HL-60/S4 treated with retinoic acid at 250 ng/mL for 4 days and 3 days (cell line): ENCODE data around the gene ERN1.

Source experiments
- in situ Hi-C: fragments of 300-500 bp; cut with MboI; formaldehyde crosslinking; loops from 2 replicates; pipeline ENCODE4 v1.7.0; 2022; ENCODE audit warnings: low sequenced_read_pairs

Gene ERN1

DNA sequence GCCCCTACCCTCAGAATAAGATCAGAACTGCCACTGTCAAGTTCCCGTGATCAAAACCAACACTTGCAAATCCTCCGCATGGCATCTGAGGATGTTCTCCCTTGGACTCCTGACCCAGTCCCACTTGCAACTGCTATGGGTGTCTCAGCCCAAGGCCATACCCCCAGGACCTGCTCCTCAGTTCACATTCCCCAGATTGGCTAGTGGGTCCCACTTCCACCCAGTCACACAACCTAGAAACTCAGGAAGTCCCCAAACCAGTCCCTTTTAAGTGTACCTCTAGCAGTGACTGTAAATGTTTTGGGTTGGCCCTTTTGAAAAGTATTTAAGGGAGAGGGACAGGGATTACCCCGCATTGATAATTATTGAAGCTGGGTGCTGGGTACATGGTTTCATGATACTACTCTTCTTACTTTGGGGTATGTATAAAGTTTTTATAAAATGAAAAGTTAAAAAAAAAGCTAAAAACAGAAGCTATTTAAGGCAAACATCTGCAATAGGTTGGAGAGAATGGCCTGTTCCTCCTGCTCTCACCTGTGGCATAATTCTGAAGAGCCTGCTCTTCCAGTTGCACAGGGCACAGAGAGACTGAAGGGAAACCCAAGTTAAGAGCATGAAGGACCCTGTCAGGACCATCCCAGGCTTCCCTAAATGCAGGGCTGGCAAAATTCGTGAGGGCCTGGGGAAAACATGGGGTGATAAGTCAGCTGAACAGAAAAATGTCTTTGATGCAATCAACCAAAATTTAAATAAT, 42.5 kb downstream of the ERN1 start:
- in situ Hi-C loops, result no loop called here

DNA sequence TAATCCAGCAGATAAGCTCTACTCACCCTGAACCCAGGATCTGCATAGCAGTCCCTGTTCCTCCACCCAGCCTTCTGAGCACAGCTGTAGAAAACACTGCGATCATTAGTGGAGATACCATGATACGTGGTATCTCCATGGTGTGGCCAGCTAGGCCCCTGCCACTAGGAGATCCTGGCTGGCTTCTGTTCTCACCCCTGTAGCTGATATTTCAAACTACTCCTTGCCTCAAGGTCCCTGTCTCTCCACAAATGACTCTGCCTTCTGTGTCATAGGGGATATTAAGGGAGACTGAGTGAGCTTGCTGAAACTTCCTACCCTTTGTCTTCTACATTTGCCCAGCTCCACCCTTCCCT, 44.3 kb downstream of the ERN1 start:
- in situ Hi-C loops, result no loop called here

DNA sequence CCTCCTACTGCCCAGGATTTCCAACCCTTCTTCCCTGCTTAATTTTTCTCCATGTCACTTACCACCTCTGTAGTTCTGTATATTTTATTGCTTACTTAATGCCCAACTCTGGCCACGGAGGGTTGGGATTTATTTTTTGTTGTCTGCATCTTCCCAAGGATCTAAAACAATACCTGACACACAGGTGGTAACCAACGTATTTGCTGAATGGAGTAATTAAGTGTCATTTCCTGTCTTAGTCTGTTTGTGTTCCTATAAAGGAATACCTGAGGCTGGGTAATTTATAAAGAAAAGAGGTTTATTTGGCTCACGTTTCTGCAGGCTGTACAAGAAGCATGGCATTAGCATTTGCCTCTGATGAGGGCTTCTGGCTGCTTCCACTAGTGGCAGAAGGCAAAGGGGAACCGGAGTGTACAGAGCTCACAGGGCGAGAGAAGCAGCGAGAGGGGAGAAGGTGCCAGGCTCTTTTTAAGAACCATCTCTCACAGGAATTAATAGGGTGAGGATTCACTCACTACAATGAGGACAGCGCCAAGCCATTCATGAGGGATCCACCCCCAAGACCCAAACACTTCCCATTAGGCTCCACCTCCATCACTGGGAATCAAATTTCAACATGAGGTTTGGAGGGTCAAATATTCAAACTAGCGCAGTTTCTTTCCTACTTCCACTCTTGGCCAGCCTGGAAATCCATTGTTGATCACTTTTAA, 44.8 kb downstream of the ERN1 start:
- in situ Hi-C loops, result no loop called here

DNA sequence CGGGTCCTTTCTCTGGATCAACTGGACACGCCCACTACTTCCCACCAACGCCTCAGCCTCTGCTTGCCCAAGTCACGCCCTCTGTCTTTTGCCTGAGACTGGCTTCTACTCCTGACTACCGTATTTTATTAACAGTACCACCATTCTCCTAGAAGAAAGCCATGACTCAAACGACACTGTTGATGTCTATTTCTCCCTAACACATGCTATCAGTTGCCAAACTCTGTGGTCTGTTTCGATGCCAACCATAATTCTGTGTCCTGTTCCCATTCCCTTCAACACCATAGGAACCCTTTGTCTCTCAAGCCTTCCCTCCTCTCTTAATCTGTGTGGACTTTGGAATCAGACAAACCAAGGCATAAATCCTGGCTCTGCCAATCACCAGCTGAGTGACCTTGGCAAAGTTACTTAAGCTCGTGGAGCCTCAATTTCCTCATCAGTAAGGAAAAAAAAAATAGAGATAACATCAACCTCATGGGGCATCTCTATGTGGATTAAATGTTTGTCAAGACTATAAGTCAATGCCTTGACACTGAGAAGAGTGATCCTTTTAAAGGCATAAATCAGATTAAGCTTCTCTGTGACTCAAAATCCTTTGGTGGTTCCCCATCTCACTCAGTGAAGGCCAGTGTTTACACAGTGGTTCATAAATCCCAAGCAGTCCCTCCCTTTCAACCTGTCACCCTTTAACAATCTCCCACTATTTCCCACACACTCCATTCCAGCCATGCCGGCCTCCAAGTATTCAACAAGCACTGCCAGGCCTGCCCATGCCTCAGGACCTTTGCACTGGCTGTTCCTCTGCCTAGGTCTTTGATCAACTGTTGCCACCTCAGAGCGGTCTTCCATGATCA, 45.6 kb downstream of the ERN1 start:
- in situ Hi-C loops, result no loop called here

DNA sequence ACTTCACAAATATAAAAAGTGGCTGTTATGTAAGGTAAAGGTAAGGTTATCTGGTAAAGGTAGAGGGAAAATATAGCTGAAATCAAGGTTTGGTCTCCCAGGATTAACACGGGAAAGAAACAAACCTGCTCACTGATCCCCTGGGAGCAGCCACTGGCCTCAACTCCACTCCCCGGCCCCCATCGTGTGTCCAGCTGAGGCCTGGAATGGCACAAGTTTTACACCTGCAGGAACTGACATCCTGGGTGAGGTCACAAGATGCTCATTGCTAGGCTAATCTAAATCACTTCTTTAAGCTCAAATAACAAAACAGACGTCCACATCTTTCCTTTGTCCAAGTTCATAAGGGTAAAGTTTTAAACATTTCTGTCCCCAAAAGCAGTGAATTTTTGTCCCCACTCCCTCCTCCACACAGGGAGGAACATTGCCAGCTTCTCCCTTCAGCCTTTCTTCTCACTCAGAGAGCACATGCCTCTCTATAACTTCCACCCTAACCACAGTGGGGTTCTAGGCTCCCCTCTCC, 46.3 kb downstream of the ERN1 start:
- in situ Hi-C loops, result no loop called here

DNA sequence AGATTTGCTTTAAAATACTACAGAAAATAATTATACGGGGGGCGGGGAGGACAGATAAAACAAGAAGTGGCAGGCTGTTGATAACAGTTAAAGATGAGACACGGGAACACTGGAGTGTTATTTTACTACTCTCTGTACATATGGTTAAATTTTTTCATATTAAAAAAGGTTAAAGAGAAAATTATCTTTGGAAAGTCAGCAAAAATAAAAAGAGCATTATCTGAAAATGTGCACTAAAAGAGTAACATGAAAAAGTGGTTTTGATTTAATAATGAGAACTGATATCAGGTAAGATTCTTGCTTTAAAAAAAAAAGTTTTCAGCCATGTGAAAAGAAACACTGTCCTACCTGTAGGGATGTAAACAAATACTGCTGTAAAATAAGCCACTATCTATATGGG, 46.9 kb downstream of the ERN1 start:
- in situ Hi-C loops, result no loop called here

DNA sequence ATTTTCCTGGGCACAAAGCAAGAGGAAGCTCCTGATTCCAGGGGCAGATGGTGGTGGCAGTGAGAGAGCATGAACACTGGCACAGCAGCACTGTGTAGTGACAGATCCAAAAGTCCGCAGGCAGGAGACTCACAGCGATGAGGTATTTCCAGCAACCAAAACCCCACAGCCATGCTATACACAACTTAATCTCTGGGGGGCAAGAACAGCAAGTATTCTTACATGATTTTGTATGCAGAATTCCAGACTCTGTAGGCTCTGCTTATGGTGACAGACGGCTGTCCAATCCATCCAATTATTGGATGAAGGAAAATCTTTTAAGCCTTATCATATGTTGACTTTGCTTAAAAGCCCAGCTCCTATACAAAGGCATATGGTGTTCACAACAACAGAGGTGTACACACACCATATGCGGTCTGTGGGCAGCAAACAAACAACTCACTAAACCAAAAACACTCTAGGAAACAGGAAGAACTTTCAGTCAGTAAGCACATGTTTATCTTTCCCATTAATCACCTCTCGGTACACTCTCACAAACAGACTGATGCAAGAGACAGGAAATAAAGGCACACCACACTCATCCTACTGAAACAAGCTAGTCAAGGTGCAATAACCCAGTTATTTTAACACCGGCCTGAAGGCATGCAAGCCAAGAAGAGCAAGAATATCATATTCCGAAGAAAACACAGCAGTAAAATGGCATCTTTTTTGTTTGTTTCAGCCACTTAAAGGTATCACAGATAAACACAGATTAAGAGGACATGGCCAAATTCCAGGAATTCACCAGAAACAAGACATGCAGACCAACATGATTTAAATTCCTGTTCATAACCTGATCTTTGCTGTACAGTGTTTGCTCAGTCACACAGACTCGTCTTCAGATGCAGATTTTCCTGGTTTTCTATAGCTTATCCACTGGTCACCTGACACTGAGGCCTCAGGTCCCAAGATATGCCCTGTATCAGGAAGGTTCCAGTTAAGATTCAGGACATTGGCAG, 47.8 kb downstream of the ERN1 start:
- in situ Hi-C loops, result no loop called here

DNA sequence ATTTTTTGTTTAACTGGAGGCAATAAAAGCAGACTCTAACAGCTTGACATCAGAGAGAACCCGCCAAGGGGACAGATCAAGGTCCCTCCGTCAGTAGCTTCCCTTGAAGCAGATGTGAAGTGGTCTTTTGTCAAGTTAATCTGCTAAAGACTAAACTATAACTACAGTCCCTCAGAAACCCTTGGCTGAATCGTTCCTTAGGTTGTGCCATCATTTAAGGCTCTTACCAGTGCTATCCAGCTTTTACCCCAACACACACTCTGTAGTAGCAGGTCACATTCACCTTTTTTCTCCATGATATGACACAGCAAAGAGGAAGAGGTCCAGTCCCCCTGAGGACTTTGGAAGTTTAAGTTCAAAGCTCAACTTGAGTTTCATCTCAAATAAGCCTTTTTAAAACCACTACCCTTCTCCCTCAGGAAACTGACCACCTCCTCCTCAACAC, 49.7 kb downstream of the ERN1 start:
- in situ Hi-C loops, result no loop called here

DNA sequence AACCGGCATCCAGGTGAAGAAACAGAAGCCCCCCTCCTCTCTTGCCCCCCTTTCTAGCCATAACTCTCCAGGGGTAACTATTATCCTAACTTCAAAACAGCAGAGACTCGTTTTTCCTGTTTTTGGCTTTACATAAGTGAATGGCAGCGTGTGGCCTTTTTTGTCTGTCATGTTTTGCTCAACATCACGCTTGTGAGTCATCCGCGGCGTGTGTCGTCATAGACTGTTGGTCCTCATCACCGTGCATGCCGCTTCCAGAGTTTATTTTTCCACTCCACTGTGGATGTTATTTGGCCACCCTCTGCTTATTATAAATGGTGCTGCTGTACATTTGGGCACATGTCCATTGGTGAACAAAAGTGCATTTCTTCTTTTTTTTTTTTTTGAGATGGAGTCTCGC, 52.6 kb downstream of the ERN1 start:
- in situ Hi-C loops, result no loop called here

DNA sequence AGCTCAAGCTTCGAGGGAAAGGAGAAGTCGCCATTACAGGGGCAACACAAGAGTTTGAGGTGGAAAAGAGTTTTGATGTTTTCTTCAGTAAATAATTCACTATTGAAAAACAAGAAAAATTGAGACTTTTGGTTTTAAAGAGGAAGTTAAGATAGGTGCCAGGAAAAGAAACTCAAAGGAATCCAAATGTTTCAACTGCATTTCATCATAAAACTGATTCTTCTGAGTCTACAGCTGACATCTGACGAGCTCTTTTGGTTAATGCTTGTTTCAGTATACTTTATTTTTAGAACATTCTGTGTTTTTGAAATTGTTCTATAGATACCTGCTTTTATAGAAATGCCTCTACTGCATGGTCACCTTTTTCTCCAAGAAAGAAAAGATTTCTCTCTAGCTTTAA, 54.0 kb downstream of the ERN1 start:
- in situ Hi-C loops, result no loop called here

DNA sequence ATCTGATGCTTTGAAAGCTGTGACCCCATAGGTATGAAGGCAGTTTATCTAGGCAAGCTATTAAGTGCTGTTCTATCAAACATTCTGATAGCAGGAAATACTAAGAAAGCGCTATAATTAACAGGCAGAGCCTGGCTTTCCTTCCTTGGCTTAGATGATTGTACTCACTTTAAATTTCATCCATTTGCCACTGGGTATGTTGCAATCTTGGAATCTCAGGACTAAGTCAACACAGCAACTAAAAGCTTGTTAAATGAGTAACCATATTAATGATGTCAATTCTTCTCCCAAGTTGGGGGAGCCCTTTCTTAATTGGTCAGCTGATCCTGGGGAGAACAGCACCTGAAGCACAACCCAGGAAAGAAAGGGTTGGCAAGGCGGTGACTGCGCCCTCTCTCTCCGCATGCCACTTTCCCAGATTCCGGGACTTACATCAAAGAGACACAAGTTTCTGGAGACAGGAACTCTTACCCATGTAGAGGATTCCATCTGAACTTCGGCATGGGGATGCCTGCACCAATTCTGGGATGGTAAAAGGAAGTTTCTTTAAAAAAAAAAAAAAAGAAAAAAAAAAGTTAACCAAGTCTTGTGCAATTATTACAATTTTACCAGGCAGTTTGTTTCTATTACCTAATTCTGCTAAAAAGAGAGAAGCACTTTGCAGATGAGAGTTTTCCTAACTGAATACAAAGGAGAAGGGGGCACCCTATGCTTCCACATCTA, 55.1 kb downstream of the ERN1 start:
- in situ Hi-C loops, result no loop called here

DNA sequence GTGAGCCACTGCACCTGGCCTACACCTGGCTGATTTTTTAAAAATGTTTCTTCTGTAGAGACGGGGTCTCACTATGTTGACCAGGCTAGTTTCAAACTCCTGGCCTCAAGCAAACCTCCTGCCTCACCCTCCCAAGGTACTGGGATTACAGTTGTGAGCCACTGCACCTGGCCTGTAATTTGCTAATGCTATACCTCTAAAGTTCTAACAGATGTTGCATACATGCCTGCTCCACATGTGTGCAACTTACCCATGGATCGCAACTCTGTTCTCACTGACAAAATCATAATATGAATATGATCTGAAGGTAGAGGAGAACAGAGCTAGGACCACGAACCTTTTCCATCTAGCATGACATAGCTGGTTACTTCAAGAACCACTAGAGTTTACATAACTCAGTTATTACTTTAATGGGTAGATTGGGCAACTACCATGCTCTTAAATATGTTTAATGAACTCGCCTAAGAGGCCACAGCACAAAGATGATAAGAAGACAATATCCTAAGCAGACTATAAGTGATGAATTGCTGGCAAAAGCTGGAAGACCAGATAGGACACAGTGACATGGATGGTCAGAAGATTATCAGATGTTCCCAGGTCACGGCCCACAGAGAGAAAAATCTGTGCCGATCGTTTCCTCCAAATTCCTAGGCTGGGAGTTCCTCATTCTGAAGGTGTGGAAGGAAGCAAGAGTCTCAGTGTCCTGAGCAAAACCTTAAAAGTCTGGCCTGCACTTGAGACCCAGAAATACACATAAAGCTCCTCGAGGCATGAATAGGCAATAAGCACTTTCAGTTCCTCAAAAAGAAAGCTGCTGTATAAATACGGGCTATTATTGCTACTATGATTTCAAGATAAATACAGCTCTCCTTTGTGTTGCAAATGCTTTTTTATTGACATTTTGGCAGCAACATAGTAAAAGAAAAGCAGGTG, 55.9 kb downstream of the ERN1 start:
- in situ Hi-C loops, result no loop called here

DNA sequence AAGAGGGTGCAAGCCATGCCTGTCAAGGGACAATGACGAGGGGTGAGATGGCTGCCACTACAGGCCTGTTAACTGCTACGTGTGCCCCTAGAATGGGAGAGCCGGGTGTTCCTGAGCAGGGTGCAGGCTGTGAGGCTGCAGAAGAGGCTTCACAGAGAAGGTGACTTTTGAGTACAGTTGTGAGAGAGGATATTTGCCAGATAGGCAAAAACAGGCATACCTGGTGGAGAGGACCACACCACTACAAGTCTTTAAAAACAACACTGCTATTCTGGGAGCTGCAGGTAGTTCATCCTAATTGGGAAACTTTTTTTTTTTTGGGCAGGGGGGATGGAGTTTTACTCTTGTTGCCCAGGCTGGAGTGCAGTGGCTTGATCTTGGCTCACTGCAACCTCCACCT, 58.8 kb downstream of the ERN1 start:
- in situ Hi-C loops, result no loop called here

DNA sequence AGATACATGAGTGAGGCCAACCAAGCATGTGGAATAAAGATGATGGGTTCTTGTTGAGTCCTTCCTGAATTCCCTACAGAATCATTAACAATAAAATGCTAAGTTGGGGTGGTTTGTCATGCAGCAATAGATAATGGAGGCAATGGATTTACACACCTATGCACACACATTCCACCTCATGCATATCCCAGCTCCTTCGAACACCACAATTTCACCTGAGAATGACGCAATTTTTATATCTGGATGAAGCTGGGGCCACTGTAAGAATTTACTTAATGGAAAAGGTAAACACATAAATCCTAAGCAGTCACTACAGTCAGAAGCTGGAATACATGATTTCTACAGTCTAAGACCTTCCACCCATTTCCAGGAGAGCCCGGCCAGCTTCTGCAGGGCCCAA, 59.7 kb downstream of the ERN1 start:
- in situ Hi-C loops, result no loop called here

DNA sequence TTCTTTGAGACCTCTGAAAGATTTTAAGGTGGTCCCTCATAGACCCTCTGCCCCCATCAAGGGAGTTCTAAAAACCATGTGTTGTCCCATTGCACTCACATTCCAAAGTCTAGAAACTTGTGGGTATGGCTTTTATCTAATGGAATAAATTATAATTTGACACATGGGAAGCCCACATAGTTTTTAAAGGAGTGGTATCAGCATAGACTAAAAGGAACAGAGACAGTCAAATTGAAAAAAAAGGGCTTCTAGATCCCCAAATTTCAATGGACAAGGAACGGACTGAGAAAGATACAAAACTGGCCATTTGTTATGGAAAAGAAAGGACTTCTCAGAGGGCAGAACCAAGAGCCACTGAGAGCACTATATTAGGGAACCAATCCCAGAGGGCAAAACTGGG, 60.8 kb downstream of the ERN1 start:
- in situ Hi-C loops, result no loop called here

DNA sequence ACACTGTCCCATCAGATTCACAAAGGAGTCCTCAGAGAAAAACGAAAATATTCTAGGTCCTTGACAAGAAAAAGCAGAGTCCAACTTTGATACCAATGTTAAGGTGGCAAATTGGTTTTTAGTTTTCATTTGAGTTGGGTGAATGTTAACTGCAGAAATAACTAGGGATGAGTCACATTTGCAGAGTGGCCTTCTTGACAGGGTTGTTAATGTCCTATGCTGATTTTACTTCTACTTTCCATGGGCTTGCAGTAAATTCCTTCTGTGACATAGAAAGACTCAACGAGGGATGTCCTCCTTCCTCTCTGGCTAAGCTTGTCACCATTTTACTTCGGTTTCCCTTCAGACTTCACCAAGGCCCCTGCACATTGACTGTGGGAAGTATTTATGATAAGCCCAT, 62.3 kb downstream of the ERN1 start:
- in situ Hi-C loops, result no loop called here

DNA sequence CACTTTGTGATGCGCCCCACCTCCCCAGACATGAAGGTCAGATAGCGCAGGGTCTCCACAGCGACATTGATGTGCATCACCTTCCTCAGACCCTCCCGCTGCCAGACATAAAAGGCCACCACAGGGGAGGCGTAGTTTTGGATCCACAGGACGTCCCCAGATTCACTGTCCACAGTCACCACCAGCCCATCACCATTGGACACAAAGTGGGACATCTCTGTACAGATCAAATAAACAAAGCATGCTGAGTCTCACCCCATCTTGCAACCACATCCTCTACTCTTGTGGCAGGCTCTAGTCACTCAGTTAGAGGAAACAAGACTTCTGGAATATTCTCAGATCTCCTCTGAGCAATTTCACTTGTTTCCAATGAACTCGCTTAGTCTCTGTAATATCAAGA, 63.2 kb downstream of the ERN1 start:
- in situ Hi-C loops, result no loop called here

DNA sequence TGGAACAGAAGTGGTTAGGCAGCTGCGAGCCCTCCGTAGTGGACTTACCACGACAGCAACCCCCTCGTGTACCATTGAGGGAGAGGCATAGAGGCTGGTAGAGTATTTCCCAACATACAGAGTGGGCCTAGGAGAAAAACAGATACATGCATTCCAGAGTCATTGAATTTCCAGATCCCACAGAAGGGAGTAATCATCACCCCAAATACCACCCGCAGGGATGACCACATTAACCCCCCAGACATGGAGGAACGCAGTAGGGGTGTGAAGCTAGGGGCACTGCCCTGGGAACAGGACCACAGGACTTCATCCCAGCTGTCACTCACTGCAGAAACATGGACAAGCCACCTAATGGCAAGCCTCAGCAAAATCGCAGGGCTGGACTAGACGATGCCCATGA, 64.8 kb downstream of the ERN1 start:
- in situ Hi-C loops, result no loop called here

DNA sequence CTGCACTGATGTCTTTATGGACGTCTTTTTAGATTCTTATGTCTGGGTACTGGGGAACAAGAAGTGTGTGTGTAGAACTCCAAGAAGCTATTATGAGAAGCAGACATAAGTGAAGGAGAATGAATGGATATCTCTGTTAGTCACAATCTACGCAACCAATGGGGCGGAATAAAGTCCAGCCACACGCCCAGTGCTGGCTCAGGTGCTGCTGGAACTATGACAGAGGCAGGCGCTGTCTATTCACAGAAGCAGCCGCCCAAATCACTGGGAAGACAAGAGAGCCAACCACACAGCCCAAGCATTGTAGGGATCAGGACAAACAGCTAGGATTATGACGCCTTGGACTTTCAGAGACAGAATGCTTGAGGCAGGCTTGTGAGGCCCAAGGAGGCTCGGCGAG, 65.6 kb downstream of the ERN1 start:
- in situ Hi-C loops, result no loop called here
